ENCODE data around the gene MBD6.

The MBD6 gene

DNA sequence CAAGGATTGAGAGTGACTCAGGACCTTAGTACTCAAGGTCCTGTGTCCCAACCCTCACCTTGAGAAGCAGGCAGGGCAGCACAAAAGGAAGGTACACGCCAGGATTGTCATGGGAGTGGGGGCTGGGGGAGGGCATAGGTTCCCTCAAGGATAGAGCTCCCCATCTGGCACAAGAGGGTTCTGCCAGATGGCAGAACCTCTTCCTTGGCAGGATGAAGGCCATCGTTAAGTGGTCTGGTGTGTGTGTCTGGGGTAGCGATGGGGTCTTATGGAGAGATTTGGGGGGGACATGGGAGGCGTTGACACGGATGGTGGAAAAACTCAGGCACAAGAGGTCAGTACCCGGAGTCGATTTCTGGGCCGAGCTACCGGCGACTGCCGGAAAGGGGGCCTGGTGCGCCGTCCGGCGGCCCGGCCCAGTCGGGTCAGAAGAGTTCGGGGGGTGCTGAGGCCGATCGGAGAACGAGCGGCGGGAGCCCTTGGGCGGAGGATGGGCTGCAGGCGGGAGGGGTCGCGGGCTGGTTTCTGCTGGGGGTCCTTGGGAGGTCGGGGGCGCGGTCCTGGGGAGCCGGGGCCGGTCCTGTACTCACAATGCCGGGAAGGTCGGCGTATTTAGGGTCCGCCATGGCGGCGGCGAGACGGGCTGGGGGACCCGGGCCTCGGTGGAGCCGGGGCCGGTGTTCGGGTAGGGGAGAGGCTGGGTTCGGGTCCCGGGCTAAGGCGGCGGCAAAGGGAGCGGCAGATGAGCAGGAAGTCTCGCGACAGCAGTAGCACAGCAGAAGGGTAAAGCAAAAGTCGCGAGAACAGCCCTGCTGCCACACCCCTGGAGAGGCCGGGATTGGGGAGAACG is 24.0 kb downstream of the MBD6 start, which contains the start of gene DCTN2:
TSS of gene DCTN2 (minus strand) at position 755 of the 850 bp plus-strand sequence. CDS start at position 626, 129 bp downstream.
- Histone ChIP-seq H3K27ac (ENCODE audit: low read depth, low read length) (no peak within 1 kb of the TSS; the same call in 1 of the 2 replicates), H3K4me3 (ENCODE audit: insufficient read depth, low read length, poor library complexity, severe bottlenecking) (peak within 1 kb of the TSS; percentile 87), H4K20me1 (ENCODE audit: low read depth, low read length) (no peaks in the 10 kb centered on the region), H3F3A (ENCODE audit: insufficient read depth) (no peaks in the 10 kb centered on the region), H3K9me3 (ENCODE audit: insufficient read depth, low read length) (no peaks in the 10 kb centered on the region), H3K4me2 (ENCODE audit: low read depth, low read length, poor library complexity, severe bottlenecking) (peak within 1 kb of the TSS; percentile 83), H3K9me2 (replicated peaks; ENCODE audit: insufficient read depth, low read length) (no peaks in the 10 kb centered on the region), H3K9ac (ENCODE audit: low read length) (peak within 1 kb of the TSS; percentile 95), H2AFZ (ENCODE audit: low read depth, low read length, severe bottlenecking) (peak within 1 kb of the TSS; percentile 85), H3K36me3 (ENCODE audit: low read length) (no peaks in the 10 kb centered on the region), H3K79me2 (ENCODE audit: insufficient read depth, low read length) (peaks cover 24% of the 10 kb centered on the region; the same call in 1 of the 2 replicates), H3K27me3 (ENCODE audit: low read length) (no peaks in the 10 kb centered on the region)
- TF ChIP-seq EZH2phosphoT487 (conservative IDR thresholded peaks at IDR 0.05; ENCODE audit: low read length) = no peak

DNA sequence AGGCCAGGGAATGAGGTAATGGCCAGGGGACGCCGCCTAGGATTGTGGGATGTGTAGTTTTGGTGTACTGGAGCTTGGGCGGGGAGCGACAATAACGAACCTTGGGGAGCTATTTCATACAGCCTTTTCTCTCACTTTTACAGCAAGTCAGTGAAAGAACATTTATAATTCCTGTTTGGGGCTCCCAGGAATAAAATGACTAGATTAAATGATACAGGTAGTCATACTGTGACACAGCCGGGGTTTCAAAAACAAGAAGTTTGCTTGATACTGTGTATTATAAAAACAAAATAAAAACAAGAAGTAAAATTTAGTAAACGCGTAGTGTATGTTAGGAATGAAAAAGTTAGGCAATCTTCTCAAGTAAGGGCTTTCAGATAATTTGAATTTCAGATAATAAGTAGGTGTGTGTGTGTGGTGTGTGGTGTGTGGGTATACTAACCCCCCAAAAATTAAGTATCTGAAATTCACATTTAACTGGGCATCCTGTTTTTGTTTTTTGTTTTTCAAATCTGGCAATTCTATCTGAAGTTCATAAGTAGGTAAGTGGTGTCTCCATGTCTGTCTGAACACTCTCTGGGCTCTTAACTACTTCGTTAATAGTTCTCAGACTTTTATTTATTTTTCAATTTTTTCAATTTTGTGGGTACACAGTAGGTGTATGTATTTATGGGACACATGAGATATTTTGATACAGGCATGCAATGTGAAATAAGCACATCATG is 24.8 kb downstream of the MBD6 start:
- H3K27me3 ChIP-seq (ENCODE audit: low read length) = no peaks in the 10 kb centered on the region
- no peaks in the 10 kb centered on the region for H4K20me1 ChIP-seq (ENCODE audit: low read depth, low read length)
- peaks cover 24% of the 10 kb centered on the region; the same call in 1 of the 2 replicates for H3K79me2 ChIP-seq (ENCODE audit: insufficient read depth, low read length)
- peak overlapping the region; percentile 95 for H3K9ac ChIP-seq (ENCODE audit: low read length)
- no peaks in the 10 kb centered on the region for H3K9me3 ChIP-seq (ENCODE audit: insufficient read depth, low read length)
- no peaks in the 10 kb centered on the region for H3F3A ChIP-seq (ENCODE audit: insufficient read depth)
- TF ChIP-seq EZH2phosphoT487 (conservative IDR thresholded peaks at IDR 0.05; ENCODE audit: low read length) = no peak
- TF ChIP-seq, protein P1, sequence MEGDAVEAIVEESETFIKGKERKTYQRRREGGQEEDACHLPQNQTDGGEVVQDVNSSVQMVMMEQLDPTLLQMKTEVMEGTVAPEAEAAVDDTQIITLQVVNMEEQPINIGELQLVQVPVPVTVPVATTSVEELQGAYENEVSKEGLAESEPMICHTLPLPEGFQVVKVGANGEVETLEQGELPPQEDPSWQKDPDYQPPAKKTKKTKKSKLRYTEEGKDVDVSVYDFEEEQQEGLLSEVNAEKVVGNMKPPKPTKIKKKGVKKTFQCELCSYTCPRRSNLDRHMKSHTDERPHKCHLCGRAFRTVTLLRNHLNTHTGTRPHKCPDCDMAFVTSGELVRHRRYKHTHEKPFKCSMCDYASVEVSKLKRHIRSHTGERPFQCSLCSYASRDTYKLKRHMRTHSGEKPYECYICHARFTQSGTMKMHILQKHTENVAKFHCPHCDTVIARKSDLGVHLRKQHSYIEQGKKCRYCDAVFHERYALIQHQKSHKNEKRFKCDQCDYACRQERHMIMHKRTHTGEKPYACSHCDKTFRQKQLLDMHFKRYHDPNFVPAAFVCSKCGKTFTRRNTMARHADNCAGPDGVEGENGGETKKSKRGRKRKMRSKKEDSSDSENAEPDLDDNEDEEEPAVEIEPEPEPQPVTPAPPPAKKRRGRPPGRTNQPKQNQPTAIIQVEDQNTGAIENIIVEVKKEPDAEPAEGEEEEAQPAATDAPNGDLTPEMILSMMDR (IDR thresholded peaks at IDR 0.05; ENCODE audit: insufficient read depth, low read length, poor library complexity, severe bottlenecking) = no peak
- H3K27ac ChIP-seq (ENCODE audit: low read depth, low read length) = no peak overlapping the region
- H3K4me3 ChIP-seq (ENCODE audit: insufficient read depth, low read length, poor library complexity, severe bottlenecking) = peak overlapping the region; percentile 50
- no peaks in the 10 kb centered on the region for H3K36me3 ChIP-seq (ENCODE audit: low read length)
- peak overlapping the region; percentile 85 for H2AFZ ChIP-seq (ENCODE audit: low read depth, low read length, severe bottlenecking)
- no peaks in the 10 kb centered on the region for H3K9me2 ChIP-seq (replicated peaks; ENCODE audit: insufficient read depth, low read length)
- H3K4me2 ChIP-seq (ENCODE audit: low read depth, low read length, poor library complexity, severe bottlenecking) = peak overlapping the region; percentile 83

DNA sequence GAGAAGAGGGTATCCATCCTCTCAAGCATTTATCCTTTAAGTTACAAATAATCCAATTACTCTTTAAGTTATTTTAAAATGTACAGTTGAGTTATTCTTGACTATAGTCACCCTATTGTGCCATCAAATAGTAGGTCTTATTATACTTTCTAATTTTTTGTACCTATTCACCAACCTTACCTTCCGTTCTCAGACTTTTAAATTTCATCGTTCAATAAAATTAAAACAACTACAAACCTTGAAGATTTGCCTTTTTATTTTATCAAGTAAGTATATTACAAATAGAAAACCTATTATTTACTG is 25.3 kb downstream of the MBD6 start:
- no peaks in the 10 kb centered on the region for H3K9me2 ChIP-seq (replicated peaks; ENCODE audit: insufficient read depth, low read length)
- H3K36me3 ChIP-seq (ENCODE audit: low read length) = no peaks in the 10 kb centered on the region
- no peaks in the 10 kb centered on the region for H3F3A ChIP-seq (ENCODE audit: insufficient read depth)
- no peak overlapping the region for H3K4me2 ChIP-seq (ENCODE audit: low read depth, low read length, poor library complexity, severe bottlenecking)
- no peak overlapping the region for H2AFZ ChIP-seq (ENCODE audit: low read depth, low read length, severe bottlenecking)
- H3K79me2 ChIP-seq (ENCODE audit: insufficient read depth, low read length) = peaks cover 24% of the 10 kb centered on the region; the same call in 1 of the 2 replicates
- no peak overlapping the region for H3K9ac ChIP-seq (ENCODE audit: low read length)
- H4K20me1 ChIP-seq (ENCODE audit: low read depth, low read length) = no peaks in the 10 kb centered on the region
- TF ChIP-seq, protein P1 (IDR thresholded peaks at IDR 0.05; ENCODE audit: insufficient read depth, low read length, poor library complexity, severe bottlenecking) = no peak
- TF ChIP-seq EZH2phosphoT487 (conservative IDR thresholded peaks at IDR 0.05; ENCODE audit: low read length) = no peak
- no peak overlapping the region for H3K27ac ChIP-seq (ENCODE audit: low read depth, low read length)
- H3K9me3 ChIP-seq (ENCODE audit: insufficient read depth, low read length) = no peaks in the 10 kb centered on the region
- H3K4me3 ChIP-seq (ENCODE audit: insufficient read depth, low read length, poor library complexity, severe bottlenecking) = no peak overlapping the region
- H3K27me3 ChIP-seq (ENCODE audit: low read length) = no peaks in the 10 kb centered on the region

All from SU-DHL-6 (cell line).